Measurements from ENCODE around the gene MRAS.

Gene MRAS

GRCh38 chr3:138347960-138348753 is at the start of gene MRAS:
Gene MRAS (plus strand): TSS chr3:138348579. CDS start chr3:138372884, 24,305 bp downstream.
- no peak for DNase-seq (ENCODE audit: low spot score)

DNA sequence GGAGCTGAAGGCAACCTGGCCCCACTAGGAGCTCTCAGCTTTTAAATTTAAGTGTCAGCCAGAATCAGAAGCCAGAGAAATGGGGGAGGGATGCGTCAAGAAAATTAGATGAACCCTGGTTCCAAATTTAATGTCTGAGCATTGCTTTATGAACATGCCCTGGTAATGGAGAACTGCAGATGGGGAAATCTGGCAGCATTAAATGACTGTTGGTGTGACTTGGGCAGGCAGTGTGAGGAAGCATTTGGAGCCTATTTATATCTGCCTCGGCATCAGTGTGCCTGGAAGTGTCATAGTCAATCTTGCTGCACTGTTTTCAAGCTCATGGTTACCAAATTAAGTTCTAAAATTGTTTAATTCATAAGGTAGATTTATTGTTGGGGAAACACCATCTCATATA is 47.7 kb upstream of the MRAS start:
- no peak for DNase-seq (ENCODE audit: low spot score)

- DNase-seq (ENCODE audit: low spot score), result no peak
Measured at GRCh38 chr3:138303474-138303873, 44.9 kb upstream of the MRAS start.

DNA sequence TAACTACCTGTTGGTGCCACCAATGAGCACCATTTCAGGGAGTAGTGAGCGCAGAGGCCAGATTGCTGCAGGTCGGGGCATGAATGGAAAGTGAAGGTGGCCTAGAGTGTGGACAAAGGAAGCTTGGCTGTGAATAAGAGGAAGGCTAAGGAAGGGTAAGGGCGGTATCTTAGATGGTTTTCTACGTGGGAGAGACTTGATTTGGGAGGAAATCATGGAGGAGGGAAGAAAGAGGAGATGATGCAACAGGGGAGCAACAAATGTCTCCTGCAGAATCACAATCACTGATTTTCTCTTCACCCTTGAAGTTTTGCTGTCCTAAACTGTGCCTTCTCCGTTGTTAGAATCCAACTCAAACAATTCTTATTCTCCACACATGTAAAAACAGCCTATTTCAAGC is 40.5 kb upstream of the MRAS start:
- DNase-seq (ENCODE audit: low spot score), result no peak

- DNase-seq (ENCODE audit: low spot score), result no peak
Measured at GRCh38 chr3:138308783-138309182, 39.6 kb upstream of the MRAS start.

DNA sequence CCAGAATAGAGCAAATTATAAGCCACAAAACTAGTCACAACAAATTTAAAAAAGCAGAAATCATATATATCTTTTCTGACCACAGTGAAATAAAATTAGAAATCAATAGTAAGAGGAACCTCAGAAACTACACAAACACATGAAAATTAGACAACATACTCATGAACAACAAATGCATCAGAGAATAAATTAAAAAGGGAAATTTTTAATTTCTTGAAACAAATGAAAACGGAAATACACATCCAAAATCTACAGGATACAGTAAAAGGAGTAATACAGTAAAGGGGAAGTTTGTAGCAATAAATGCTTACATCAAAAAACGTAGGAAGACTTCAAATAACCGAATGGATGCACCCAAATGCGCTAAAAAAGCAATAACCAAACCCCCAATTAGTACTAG is 37.9 kb upstream of the MRAS start:
- DNase-seq (ENCODE audit: low spot score), result no peak

DNA sequence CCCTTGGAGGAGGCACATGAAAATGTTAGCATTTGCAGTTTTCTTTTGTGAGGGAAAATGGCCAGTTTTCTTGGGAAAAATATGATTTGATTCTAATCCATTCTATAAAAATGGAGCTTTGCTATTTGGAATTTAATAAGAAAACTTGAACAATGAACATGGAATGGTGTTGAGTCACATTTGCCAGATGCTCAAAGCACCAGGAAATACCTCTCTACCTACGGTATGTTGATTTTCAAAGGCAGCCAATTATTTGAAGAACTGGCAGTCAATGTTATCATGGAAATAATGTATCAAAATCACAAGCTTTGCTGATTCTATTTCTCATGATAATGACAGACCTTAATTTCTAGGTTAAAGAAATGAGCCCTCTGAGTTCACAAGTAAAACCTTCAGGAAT is 33.6 kb upstream of the MRAS start:
- DNase-seq (ENCODE audit: low spot score), result no peak

- DNase-seq (ENCODE audit: low spot score), result no peak
Measured at GRCh38 chr3:138317687-138318086, 30.7 kb upstream of the MRAS start.

- DNase-seq (ENCODE audit: low spot score), result no peak
Measured at GRCh38 chr3:138323971-138324370, 24.4 kb upstream of the MRAS start.

DNA sequence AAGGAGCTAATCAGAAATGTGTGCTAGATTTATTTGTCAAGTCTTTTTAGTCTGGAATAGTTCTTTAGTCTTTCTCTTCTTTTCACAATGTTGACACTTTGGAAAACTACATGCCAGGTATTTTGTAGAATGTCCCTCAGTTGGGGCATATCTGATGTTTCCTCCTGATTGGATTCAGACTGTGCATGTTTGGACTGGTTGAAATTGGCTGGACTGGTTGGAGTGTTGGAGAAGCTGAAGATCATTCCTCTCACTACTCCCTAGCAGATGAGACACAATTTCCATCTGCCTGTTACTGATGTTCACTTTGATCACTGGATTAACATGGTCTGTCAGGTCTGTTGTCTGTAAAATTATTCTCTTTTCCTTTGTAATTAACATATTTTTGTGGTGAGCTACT is 22.4 kb upstream of the MRAS start:
- DNase-seq (ENCODE audit: low spot score), result no peak

- DNase-seq (ENCODE audit: low spot score), result no peak
Measured at GRCh38 chr3:138326866-138327595, 21.3 kb upstream of the MRAS start.

- no peak for DNase-seq (ENCODE audit: low spot score)
Measured at GRCh38 chr3:138327831-138328230, 20.5 kb upstream of the MRAS start.

DNA sequence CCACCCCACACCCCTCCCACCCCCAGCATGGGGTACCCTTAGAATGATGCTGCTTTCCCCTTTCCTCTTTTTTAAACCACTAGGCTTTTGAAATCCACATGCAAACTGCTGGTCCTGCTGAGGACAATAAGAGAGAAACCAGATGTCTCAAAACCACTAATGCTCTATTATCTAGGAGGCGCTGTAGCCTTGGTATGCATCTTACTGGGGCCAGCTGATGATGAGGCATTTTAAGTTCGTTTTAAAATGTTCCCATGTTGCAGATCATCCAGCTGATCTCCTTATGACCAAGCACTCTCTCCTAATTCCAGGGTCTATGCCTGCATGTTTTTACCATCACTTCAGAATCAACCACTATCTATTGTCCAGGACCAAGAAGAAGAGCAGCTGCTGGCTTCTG is 20.0 kb upstream of the MRAS start:
- DNase-seq (ENCODE audit: low spot score), result no peak

DNA sequence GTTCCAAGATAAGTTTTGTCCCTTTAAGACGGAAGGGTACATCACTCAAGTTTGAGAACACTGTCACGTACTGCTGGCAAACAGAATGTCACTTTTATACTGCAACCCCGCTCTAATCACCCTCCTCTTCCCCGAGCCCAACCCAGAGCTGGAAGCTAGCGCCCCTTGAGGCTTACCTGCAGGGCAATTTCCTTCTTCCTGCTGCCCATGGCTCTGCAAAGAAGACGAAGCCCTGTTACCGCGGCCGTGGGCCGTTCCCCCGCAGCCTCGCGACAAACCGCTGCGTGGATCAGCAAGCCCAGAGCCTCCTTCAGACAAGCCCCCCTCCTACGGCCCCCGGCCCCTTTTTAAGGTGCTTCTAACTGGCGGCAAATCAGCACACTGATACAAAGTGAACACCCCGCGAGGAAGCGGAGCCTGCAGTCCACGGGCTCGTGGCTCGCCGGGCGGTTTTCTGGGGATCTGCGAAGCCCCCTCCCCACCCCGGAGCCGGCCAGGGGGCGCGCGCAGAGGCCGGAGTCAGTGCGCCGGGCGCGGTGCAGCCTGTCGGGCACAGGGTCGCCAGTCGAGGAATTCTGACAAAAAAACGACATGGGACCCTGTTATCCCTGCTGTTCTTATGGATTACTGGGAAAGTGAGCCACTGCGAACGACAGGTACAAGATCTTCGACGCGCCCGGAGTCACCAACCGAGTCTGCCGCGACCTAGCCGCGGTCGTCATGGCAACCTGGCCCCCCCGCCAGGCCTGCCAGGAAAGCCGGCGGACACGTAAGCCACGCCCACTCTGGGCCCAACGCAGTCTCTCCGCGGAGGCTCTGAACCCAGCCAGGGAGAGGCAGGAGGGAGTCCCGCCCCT is 19.0 kb upstream of the MRAS start, which contains the start of gene NME9:
Gene NME9, minus strand, starts transcription at position 725 of the 857 bp plus-strand sequence. Its CDS starts 516 bp downstream, at position 209.
- DNase-seq (ENCODE audit: low spot score), result peak; percentile 77

DNA sequence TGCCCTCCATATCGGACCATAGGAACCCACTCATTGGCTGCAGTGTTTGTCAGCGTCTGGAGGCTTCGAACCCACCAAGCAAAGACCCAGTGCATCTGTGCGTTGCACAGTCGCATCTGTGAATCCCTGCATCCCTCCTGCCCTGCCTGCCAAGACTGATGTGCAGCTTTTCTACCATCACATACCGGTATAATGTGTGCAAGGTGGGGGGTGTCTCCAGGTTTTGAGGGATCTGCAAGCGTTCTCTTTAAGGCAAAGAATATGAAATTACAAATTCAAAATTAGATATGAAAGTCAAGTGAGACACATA is 18.4 kb upstream of the MRAS start:
- no peak for DNase-seq (ENCODE audit: low spot score)

- DNase-seq (ENCODE audit: low spot score), result no peak
Measured at GRCh38 chr3:138331143-138331894, 17.1 kb upstream of the MRAS start.

GRCh38 chr3:138332472-138333073 is 15.8 kb upstream of the MRAS start:
- DNase-seq (ENCODE audit: low spot score), result no peak

GRCh38 chr3:138334608-138335007 is 13.8 kb upstream of the MRAS start:
- DNase-seq (ENCODE audit: low spot score), result no peak

GRCh38 chr3:138336454-138336999 is 11.9 kb upstream of the MRAS start:
- DNase-seq (ENCODE audit: low spot score), result no peak

DNA sequence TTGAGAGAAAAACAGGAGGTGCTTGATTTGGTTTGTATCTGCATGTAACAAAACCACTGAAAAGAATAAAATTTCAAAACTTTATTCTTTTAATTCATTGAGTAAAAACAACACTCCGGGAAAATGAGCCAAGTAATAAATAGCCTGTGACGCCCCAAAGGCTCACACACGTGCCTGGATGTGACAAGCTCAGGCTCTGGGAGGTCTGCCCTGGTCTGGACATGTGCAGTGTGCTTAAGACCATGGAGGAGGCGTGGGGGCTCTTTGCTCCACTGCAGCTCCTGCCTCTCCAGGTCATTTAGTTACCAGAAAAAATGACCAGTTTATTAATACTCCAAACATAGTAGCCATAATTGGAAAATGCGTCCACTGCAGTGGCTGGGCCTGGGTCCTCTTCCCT is 10.1 kb upstream of the MRAS start:
- DNase-seq (ENCODE audit: low spot score), result no peak

DNA sequence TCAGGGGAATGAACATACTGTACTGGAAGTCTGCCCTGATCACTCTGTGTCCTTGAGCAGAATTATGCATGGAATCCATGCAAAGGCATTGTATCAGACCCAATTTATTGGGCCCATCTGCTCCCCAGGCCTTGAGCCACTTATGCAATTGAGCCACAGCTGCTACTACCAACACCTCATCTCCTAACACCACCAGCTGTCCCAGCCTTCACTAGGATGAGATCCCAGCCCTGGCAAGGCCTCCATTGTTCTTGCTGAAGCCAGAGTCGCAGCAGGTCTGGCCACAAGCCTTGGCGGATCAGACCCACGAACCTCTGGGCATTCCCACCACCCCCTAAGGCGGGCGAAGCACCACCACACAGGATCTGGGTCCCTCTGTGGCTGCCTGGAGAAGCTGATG is 9.6 kb upstream of the MRAS start:
- DNase-seq (ENCODE audit: low spot score), result no peak

Measured in hematopoietic multipotent progenitor cell treated with erythropoietin and hydrocortisone succinate and interleukin-3 and kit ligand, for 15 days (in vitro differentiated cells).